SW480 (cell line): Measurements from ENCODE around the gene NRP2.
A peak's percentile ranks its signal among the peaks of the same experiment; 100 is the strongest.

Source experiments
- DNase-seq: peaks from one replicate; pipeline ENCODE4 v3.0.0-alpha.2; 2016; ENCODE audit warnings: low spot score

Gene NRP2

GRCh38 chr2:205755923-205756322, 73.6 kb downstream of the NRP2 start:
- DNase-seq = no peak

GRCh38 chr2:205757271-205757670, 75.0 kb downstream of the NRP2 start:
- DNase-seq = no peak

DNA sequence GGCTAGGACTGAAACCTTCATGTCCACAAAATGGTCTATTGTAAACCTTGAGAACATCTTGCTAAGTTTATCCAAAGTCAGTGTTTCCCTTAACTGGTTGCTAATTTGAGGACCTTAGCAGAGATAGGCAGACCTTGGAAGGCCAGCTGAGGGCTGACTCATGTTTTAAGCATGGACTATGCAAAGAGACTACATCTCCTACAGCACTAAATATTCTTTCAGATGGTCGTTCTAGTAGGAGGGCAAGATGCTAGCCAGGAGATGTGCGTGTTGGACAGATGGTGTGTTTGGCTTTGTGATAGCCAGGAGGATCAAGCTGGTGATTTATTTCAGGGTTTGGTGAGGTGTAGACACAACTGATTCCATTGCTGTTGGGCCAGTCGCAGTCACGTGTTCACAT, 75.8 kb downstream of the NRP2 start:
- DNase-seq = no peak

DNA sequence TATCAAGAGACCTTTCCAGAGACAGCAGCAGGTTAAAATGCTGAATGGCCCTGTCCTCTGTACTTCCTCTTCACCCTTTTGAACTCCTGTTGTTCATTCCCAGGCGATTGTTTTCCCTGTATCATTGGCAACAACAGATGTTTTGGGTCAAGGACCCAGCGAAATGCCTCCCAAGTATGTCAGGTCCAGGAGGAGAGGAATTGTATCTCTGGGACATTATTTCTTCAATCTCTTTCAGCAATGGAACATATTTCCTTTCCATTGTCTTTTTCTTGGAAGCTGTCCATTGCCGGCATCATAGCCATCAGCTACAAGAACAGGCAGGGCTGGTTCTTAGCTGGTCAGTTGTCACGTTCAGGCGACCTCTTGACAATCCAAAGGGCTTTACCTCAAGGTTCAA, 76.2 kb downstream of the NRP2 start:
- DNase-seq = no peak

- no peak for DNase-seq
These were observed 77.0 kb downstream of the NRP2 start for GRCh38 chr2:205759257-205759656.

DNA sequence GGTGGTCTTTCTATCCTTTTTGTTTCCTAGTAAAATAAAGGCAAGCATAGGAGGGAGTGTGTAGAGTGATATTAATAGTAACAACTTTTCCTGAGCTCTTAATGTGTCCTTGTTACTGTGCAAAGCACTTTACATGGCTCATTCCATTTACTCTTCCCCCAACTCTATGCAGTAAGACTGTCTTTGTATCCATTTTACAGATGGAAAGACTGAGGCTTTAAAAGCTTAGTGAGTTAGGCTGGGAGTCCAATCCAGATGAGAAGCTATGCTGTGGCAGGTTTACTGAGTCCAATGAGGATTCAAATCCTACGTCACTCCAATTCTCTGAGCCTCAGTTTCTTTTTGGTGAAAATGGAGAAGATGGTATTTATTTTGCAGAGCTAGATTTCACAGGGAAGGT, 77.4 kb downstream of the NRP2 start:
- no peak for DNase-seq

DNA sequence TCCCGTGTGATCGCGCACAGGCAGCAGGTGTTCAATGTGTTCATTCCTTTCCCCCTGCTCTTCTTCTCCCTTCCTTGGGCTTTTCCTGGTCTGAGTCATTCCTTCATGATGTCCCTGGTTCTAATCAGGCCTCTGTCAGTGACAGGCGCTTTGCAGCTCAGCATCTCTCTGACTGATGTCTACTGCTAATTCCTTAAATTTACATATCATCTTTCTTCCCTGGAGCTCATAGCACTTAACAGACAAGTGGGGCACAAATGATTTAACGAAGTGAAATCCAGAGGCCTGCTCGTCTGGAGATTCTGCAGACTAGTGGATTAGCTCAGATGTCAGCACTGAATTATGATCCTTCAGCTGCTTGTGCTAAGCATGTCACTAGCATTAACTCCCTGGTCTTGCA, 77.9 kb downstream of the NRP2 start:
- no peak for DNase-seq

DNA sequence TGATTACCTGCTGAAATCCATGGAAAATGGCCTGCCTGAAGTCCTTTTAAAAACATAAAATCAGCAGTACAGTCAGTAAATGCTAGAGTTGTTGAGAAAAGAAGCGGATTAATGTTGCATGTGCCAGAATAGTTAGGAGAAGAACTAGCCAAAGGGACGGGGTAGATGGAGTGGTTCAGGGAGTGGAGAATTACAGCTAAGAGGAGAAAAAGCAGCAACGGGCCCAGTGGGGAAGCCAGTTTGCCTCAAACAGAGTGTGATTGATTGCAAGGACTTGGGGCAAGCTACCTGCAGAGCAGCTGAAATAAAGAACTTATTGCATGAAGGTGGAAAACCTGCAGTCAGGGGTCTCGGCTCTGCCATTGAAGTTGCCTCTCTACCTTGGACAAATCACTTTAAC, 79.1 kb downstream of the NRP2 start:
- no peak for DNase-seq

GRCh38 chr2:205762881-205763280, 80.6 kb downstream of the NRP2 start:
- DNase-seq = no peak

GRCh38 chr2:205763708-205764211, 81.5 kb downstream of the NRP2 start:
- DNase-seq = no peak

DNA sequence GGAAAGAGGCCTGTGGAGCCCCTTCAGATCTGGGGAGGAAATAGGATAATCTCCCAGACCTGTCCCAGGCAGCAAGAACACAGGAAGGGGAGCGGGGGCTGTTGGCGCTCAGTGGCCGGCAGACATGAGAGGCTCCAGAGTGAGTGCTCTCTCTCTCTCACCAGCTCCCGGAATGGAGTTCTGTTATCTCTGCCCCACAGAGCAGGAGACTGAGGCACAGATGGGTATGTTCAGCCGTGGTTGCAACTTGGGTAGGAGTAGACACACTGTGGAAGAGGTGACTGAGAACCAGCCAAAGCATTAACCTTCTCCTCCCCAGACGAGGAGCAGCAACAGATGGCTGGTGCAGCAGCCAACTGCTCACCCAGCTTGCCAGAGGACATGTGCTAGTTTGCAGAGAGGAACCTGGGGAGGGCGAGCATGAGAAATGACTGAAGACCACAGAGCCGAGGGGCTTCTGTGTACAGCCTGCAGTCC, 82.0 kb downstream of the NRP2 start:
- DNase-seq = no peak

DNA sequence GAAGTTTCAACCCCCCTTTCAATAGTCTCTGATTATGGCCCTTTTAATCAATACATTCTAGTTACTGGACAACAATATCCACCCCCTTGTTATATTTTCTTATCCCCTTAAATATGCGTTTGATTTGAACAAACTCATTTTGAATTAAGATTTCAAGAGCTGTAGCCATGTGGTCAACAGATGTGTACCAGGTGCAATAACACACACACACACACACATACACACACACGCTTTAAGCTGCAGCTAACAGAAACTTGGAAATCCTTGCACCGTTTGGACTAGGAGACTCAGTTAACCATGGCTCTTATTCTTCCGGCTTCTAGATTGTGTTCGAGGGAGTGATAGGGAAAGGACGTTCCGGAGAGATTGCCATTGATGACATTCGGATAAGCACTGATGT, 82.8 kb downstream of the NRP2 start:
- DNase-seq = no peak

DNA sequence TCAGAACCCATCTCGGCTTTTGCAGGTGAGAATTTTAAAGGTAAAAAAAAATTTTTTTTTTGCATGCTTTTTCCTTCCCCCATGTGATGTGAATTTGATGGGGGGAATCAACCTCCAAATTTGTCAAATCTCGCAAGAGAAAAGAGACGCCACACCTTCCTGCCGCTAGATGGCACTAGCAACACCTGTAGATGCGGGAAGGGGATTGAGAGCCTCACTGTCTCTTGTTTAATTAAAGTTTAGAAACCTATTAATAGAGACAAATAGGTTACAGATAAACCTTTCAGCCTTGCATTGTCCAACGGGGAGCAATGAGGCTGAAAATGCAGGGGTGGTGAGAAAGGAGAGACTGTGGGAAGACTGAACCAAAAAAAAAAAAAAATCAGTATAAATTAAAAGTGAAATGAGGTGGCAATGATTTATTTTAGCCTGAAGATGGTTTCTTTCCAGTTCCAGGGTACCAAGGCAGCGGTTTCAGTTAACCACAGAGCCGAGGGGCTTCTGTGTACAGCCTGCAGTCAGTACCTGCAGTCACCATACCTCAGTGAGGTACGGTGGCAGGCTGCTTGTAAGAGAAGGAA, 84.6 kb downstream of the NRP2 start:
- peak; percentile 48 for DNase-seq

- no peak for DNase-seq
These were observed 85.3 kb downstream of the NRP2 start for GRCh38 chr2:205767617-205768016.

- no peak for DNase-seq
These were observed 86.0 kb downstream of the NRP2 start for GRCh38 chr2:205768341-205768740.

DNA sequence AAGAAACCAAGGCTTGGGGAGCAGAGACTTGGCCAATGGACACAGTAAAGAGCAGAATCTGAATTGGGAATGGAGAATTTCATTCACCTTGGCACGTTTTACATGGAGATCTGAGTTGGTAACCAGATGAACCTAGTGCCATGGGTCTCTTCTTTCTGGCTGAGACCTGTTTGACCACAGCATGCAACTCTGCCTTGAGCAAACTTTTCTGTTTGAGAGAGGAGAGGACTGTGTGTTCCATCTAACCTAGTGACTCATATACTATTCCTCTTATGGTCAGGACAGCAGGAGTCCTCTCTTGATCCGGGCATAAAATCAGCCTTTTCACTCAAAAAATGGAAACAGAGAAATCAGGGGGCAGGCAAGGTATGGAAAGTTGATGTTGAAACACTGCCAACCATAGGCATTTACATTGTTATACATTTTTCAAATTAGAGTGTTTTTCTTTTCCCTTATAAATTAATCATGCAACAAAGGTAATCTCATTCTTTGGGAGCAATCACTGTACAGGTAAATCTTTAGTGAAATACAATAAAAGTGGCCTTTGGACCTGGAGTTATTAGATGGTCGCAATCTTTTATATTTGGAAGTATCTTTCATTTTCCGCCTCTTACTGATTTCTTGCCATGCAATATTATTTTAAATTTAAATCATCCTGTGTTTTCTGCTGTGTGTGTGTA, 86.7 kb downstream of the NRP2 start:
- DNase-seq = no peak

DNA sequence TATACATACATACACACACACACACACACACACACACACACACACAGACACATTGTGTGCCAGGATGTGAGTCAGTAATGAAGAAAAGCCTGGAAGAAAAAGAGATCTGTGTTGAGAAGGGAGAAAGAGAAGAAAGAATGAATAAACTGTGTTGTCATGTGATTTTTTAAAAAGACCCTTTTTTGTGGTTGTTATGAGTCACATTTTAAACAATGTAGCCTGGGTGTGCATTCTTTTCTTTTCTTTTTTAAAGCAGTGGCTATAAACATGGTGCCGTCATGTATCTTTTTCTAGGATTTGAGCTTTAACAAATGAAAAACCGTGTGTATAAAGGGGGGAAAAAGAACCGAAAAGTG, 87.2 kb downstream of the NRP2 start:
- DNase-seq = peak; percentile 86

DNA sequence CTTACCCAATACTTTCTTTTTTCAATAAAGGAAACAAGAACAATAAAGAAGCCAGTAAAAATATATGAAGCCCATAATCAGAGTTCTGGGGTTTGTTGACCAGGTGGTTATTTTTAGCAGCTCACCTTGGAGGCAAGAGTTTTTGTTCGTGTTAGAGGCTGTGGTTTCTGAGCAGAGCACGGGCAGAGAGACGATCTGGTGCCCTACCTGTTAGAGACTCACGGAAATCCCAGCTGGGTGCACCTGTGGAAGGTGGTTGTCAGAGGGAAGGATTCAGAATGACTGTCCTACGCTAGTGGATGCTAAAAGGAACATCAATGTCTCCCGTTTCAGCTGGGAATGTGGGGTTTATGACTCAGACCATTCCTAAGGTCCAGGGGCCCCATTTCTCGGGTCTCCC, 87.6 kb downstream of the NRP2 start:
- DNase-seq = peak; percentile 71

DNA sequence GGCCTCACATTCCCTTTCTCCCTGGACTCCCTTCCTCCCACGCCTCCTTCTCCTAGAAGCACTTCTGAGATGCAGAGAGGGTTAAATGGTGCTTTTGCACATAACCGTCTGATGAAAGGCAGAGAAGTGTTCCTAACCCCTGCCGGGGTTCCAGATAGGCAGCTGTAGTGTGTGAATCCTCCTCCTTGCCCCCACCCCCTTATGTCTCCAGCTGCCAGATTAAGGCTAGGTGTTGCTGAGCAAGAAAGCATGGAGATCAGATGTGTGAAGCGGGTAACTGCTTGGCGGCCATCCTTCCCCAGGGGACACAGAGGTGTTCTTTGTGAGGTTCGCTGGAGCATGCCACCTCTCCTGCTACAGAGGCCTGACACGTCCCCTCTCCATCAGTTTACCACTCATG, 88.3 kb downstream of the NRP2 start:
- no peak for DNase-seq

GRCh38 chr2:205771031-205771430, 88.7 kb downstream of the NRP2 start:
- DNase-seq = no peak

- DNase-seq = no peak
These were observed 89.4 kb downstream of the NRP2 start for GRCh38 chr2:205771666-205772065.

DNA sequence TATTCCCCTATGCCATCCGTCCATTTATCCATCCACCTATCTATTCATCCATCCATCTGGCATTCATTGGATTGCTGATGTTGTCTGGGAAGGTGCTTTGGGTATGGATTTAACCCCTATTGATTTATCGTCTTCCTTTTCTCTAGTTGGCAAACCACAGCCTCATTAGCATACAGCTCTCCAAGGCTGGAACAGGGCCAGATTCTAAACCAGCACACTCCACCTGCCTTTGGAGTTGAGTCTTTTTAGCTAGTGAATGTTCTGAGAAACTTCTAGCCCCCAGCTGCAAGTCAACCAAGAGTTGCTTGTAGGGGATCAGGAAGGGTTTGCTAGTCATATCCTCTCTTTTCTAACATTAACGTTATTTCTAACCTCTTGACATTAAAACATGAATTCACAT, 90.7 kb downstream of the NRP2 start:
- DNase-seq = no peak

- DNase-seq = no peak
These were observed 91.7 kb downstream of the NRP2 start for GRCh38 chr2:205773989-205774388.
